Trophoblast cell (in vitro differentiated cells and primary cell): ENCODE results near the gene KLF7.

Experiments
- DNase-seq, 2 donors: peaks; one replicate each; pipeline ENCODE4 v3.0.0-alpha.2; 2016
- H2AFZ ChIP-seq: 2 replicates; pipeline ENCODE4 v1.6.1; 2013; ENCODE audit warnings: low read length, moderate library complexity, mild to moderate bottlenecking; ENCODE audit not compliant: insufficient read depth, poor library complexity
- H2AK5ac ChIP-seq: 2 replicates; pipeline ENCODE4 v1.6.1; 2013; ENCODE audit warnings: mild to moderate bottlenecking, low read length
- H2BK120ac ChIP-seq: 2 replicates; pipeline ENCODE4 v1.6.1; 2013; ENCODE audit warnings: low read length, mild to moderate bottlenecking, moderate library complexity; ENCODE audit not compliant: insufficient read depth, poor library complexity
- H2BK12ac ChIP-seq: 2 replicates; pipeline ENCODE4 v1.6.1; 2013; ENCODE audit warnings: mild to moderate bottlenecking, low read length, moderate library complexity
- H2BK5ac ChIP-seq: 2 replicates; pipeline ENCODE4 v1.6.1; 2013; ENCODE audit warnings: low read length, low read depth, moderate library complexity, mild to moderate bottlenecking; ENCODE audit not compliant: poor library complexity
- H3K14ac ChIP-seq: 2 replicates; pipeline ENCODE4 v1.6.1; 2013; ENCODE audit warnings: mild to moderate bottlenecking, low read length
- H3K18ac ChIP-seq: 2 replicates; pipeline ENCODE4 v1.6.1; 2013; ENCODE audit warnings: mild to moderate bottlenecking, low read length
- H3K23ac ChIP-seq: 2 replicates; pipeline ENCODE4 v1.6.1; 2013; ENCODE audit warnings: low read length
- H3K27ac ChIP-seq: 2 replicates; pipeline ENCODE4 v1.5.1; 2013; ENCODE audit warnings: low read depth, mild to moderate bottlenecking, inconsistent platforms, low read length, moderate library complexity
- H3K27me3 ChIP-seq: 2 replicates; pipeline ENCODE4 v1.6.1; 2013; ENCODE audit warnings: inconsistent platforms, mild to moderate bottlenecking, low read length, moderate library complexity; ENCODE audit not compliant: insufficient read depth
- H3K36me3 ChIP-seq, 2 experiments: 1 replicate in 1 of 2; 2 replicates in 1 of 2; pipeline ENCODE4 v1.6.1; 2013; ENCODE audit warnings: low read length in 2 of 2, mild to moderate bottlenecking in 2 of 2, moderate library complexity in 1 of 2; ENCODE audit not compliant: insufficient read depth in 2 of 2, control insufficient read depth in 1 of 2
- H3K4ac ChIP-seq: 2 replicates; pipeline ENCODE4 v1.6.1; 2013; ENCODE audit warnings: low read depth, mild to moderate bottlenecking, low read length, moderate library complexity
- H3K4me1 ChIP-seq, 2 experiments: 1 replicate in 1 of 2; 2 replicates in 1 of 2; pipeline ENCODE4 v1.6.1; 2013; ENCODE audit warnings: low read length in 2 of 2, mild to moderate bottlenecking in 2 of 2, moderate library complexity in 1 of 2; ENCODE audit not compliant: insufficient read depth in 2 of 2, control insufficient read depth in 1 of 2
- H3K4me2 ChIP-seq: 2 replicates; pipeline ENCODE4 v1.6.1; 2013; ENCODE audit warnings: inconsistent platforms, mild to moderate bottlenecking, low read length, moderate library complexity
- H3K4me3 ChIP-seq: 2 replicates; pipeline ENCODE4 v1.5.1; 2013; ENCODE audit warnings: mild to moderate bottlenecking, low read depth, low read length, inconsistent platforms
- H3K79me1 ChIP-seq: one replicate; pipeline ENCODE4 v1.6.1; 2013; ENCODE audit warnings: low read length
- H3K79me2 ChIP-seq: 2 replicates; pipeline ENCODE4 v1.6.1; 2013; ENCODE audit warnings: low read length, mild to moderate bottlenecking; ENCODE audit not compliant: control insufficient read depth, insufficient read depth, poor library complexity
- H3K9ac ChIP-seq: 2 replicates; pipeline ENCODE4 v1.6.1; 2013; ENCODE audit warnings: mild to moderate bottlenecking, low read length
- H3K9me3 ChIP-seq: 2 replicates; pipeline ENCODE4 v1.6.1; 2013; ENCODE audit warnings: low read depth, mild to moderate bottlenecking, control low read depth, inconsistent platforms, low read length; ENCODE audit not compliant: insufficient read depth
- H4K12ac ChIP-seq: 2 replicates; pipeline ENCODE4 v1.6.1; 2013; ENCODE audit warnings: low read depth, mild to moderate bottlenecking, low read length, moderate library complexity
- H4K8ac ChIP-seq: 2 replicates; pipeline ENCODE4 v1.6.1; 2013; ENCODE audit warnings: low read depth, mild to moderate bottlenecking, low read length, moderate library complexity
- H4K91ac ChIP-seq: one replicate; pipeline ENCODE4 v1.6.1; 2013; ENCODE audit warnings: low read depth, mild to moderate bottlenecking, low read length, moderate library complexity
- WGBS: extraction: QIAGEN DNeasy Blood & Tissue Kit; methylation state at CpG from one replicate; pipeline ENCODE4 v1.1.7; 2013; ENCODE audit warnings: missing lambda C conversion rate; ENCODE audit not compliant: insufficient read length, insufficient coverage; ENCODE audit errors: extremely low coverage; 5-methylcytosine and 5-hydroxymethylcytosine counted together

The KLF7 gene

DNA sequence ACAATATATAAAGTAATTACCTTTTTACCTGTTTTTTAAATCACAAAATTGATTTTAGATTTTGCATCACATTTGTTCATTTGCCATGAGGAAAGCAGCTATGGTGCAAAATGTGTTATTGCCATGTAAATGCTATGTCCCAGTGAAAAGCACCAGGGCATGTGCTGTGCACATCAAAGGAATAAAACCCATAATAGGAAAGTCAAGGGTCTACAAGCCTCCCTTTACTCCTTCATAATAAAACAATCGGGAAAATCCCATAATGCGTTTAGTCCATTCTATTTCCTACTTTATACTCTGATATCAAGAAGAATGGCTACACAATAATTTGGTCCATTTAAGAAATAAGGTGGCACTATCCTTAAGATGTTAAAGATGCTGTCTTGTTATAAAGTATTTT is 53.0 kb downstream of the KLF7 start:
- H3K4ac ChIP-seq, result no peak overlapping the region
- H3K9me3 ChIP-seq, result no peaks in the 10 kb centered on the region
- H3K27me3 ChIP-seq, result no peaks in the 10 kb centered on the region
- no peak overlapping the region for H3K4me2 ChIP-seq
- no peak overlapping the region for H4K8ac ChIP-seq
- DNase-seq, result no peak
- no peak overlapping the region for H3K23ac ChIP-seq
- H4K12ac ChIP-seq, result no peak overlapping the region
- no peak overlapping the region for H2BK12ac ChIP-seq
- no peak overlapping the region for H3K14ac ChIP-seq
- no peaks in the 10 kb centered on the region for H3K79me2 ChIP-seq
- H4K91ac ChIP-seq, result no peak overlapping the region
- no peak overlapping the region for H3K4me3 ChIP-seq
- no peak overlapping the region for H2AK5ac ChIP-seq
- no peak overlapping the region for H3K27ac ChIP-seq
- H3K9ac ChIP-seq, result no peak overlapping the region
- no peak overlapping the region for H2BK120ac ChIP-seq
- H3K18ac ChIP-seq, result no peak overlapping the region
- H2AFZ ChIP-seq, result no peak overlapping the region
- no CpG with 5 or more reads among the region's 2 CpGs for WGBS
- H3K4me1 ChIP-seq, result no peaks in the 10 kb centered on the region
- no peak overlapping the region for H2BK5ac ChIP-seq
- H3K36me3 ChIP-seq, result peaks cover 0 to 3% of the 10 kb centered on the region in 2 experiments
- H3K79me1 ChIP-seq, result no peaks in the 10 kb centered on the region

DNA sequence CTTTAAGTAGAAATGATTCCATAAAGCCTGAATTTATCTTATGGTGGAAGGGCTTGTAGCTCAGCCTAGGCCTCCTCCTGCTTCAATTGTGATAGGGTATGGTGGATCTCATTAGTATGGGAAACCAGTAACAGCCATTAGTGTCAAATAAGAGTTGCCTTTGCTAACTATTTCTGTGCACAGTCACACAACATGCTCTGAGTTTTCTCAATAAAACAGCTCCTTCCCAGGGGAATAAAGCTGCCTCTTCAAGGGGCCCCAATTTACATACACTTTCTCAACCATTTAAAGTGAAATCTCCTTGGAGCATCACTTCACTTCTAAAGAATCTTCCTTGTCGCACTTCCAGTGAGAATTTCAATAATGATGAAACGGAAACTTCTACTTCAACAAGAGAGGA is 53.4 kb downstream of the KLF7 start:
- no peak overlapping the region for H4K8ac ChIP-seq
- H3K18ac ChIP-seq, result no peak overlapping the region
- no peak overlapping the region for H3K23ac ChIP-seq
- H4K91ac ChIP-seq, result no peak overlapping the region
- DNase-seq, result no peak
- H2AK5ac ChIP-seq, result no peak overlapping the region
- no peak overlapping the region for H3K4me2 ChIP-seq
- no peak overlapping the region for H3K14ac ChIP-seq
- H3K79me2 ChIP-seq, result no peaks in the 10 kb centered on the region
- no peak overlapping the region for H3K4me3 ChIP-seq
- no peaks in the 10 kb centered on the region for H3K79me1 ChIP-seq
- peaks cover 3% of the 10 kb centered on the region in 2 experiments for H3K36me3 ChIP-seq
- H2BK120ac ChIP-seq, result no peak overlapping the region
- no peak overlapping the region for H2BK5ac ChIP-seq
- no peak overlapping the region for H3K4ac ChIP-seq
- H3K9me3 ChIP-seq, result no peaks in the 10 kb centered on the region
- H2AFZ ChIP-seq, result no peak overlapping the region
- H2BK12ac ChIP-seq, result no peak overlapping the region
- H3K27ac ChIP-seq, result no peak overlapping the region
- no CpG with 5 or more reads among the region's 2 CpGs for WGBS
- H4K12ac ChIP-seq, result no peak overlapping the region
- no peak overlapping the region for H3K9ac ChIP-seq
- H3K4me1 ChIP-seq, result no peaks in the 10 kb centered on the region
- H3K27me3 ChIP-seq, result no peaks in the 10 kb centered on the region

DNA sequence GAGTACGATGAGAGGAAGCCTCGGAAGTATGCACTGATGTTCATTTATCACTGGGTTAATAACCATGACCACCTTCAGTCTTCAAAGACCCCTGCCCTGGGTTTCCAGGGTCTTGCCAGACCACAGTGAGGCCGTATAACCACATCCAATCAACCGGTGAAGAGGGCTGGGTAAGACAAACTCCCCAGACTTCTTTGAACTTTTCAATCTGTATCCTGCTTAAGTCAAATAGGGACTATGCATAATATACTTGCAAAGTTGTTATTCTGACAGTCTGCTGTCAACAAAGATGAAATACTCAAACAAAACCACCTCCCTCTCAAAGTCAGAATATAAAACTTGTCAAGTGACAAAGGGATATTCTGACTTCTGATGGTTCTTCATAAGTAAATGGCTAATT is 54.0 kb downstream of the KLF7 start:
- no peaks in the 10 kb centered on the region for H3K27me3 ChIP-seq
- no peak overlapping the region for H3K27ac ChIP-seq
- no peak for DNase-seq
- H3K4ac ChIP-seq, result no peak overlapping the region
- no peaks in the 10 kb centered on the region for H3K4me1 ChIP-seq
- H4K12ac ChIP-seq, result no peak overlapping the region
- H3K36me3 ChIP-seq, result peaks cover 3 to 6% of the 10 kb centered on the region in 2 experiments
- no peak overlapping the region for H4K8ac ChIP-seq
- no CpG with 5 or more reads among the region's 4 CpGs for WGBS
- H3K4me3 ChIP-seq, result no peak overlapping the region
- no peaks in the 10 kb centered on the region for H3K79me2 ChIP-seq
- no peak overlapping the region for H4K91ac ChIP-seq
- no peak overlapping the region for H2AFZ ChIP-seq
- no peak overlapping the region for H2BK12ac ChIP-seq
- no peaks in the 10 kb centered on the region for H3K9me3 ChIP-seq
- no peak overlapping the region for H2BK5ac ChIP-seq
- no peak overlapping the region for H3K9ac ChIP-seq
- H3K79me1 ChIP-seq, result no peaks in the 10 kb centered on the region
- H2BK120ac ChIP-seq, result no peak overlapping the region
- H2AK5ac ChIP-seq, result no peak overlapping the region
- H3K4me2 ChIP-seq, result no peak overlapping the region
- H3K23ac ChIP-seq, result no peak overlapping the region
- H3K18ac ChIP-seq, result no peak overlapping the region
- no peak overlapping the region for H3K14ac ChIP-seq

GRCh38 chr2:207110715-207111114 is 55.0 kb downstream of the KLF7 start:
- H3K79me1 ChIP-seq, result no peaks in the 10 kb centered on the region
- WGBS, result no CpG with 5 or more reads among the region's 2 CpGs
- H3K9me3 ChIP-seq, result no peaks in the 10 kb centered on the region
- no peak overlapping the region for H2AFZ ChIP-seq
- no peaks in the 10 kb centered on the region for H3K27me3 ChIP-seq
- H3K36me3 ChIP-seq, result peaks cover 3 to 10% of the 10 kb centered on the region in 2 experiments
- H2BK120ac ChIP-seq, result no peak overlapping the region
- H3K18ac ChIP-seq, result no peak overlapping the region
- H2BK12ac ChIP-seq, result no peak overlapping the region
- no peak for DNase-seq
- no peak overlapping the region for H3K23ac ChIP-seq
- H4K12ac ChIP-seq, result no peak overlapping the region
- no peak overlapping the region for H4K8ac ChIP-seq
- no peak overlapping the region for H4K91ac ChIP-seq
- no peak overlapping the region for H3K4me2 ChIP-seq
- H3K4ac ChIP-seq, result no peak overlapping the region
- no peak overlapping the region for H3K27ac ChIP-seq
- no peak overlapping the region for H2BK5ac ChIP-seq
- no peak overlapping the region for H3K9ac ChIP-seq
- no peaks in the 10 kb centered on the region for H3K79me2 ChIP-seq
- H3K4me3 ChIP-seq, result no peak overlapping the region
- no peaks in the 10 kb centered on the region for H3K4me1 ChIP-seq
- no peak overlapping the region for H2AK5ac ChIP-seq
- H3K14ac ChIP-seq, result no peak overlapping the region
